ENCODE data around the gene DNAAF3.

GRCh38 chr19:55186080-55186479 lies 19.7 kb upstream of the DNAAF3 start:
- TF ChIP-seq YY1 (IDR thresholded peaks at IDR 0.05; ENCODE audit: insufficient read depth, insufficient read length) (no peak), ZNF274 (IDR thresholded peaks at IDR 0.05; ENCODE audit: low read depth, low read length) (no peak)
